ENCODE results near the gene EIF4EBP3. TPM values are rescaled to one million over a fixed set of nuclear protein-coding genes. Genes with fewer than 3 reads are reported as not detected.

The EIF4EBP3 gene
- total RNA-seq = 10 to 100 TPM; 12.3 to 29.4 (median 14.9) TPM

GRCh38 chr5:140547508-140548299, at the start of gene EIF4EBP3:
Gene EIF4EBP3 (plus strand): TSS chr5:140547662. CDS start chr5:140547738, 76 bp downstream.
- Histone ChIP-seq H3K4me1 (peaks cover 3 to 32% (median 24%) of the 10 kb centered on the region in 4 donors), H3K4me3 (peak within 1 kb of the TSS; percentile 42 to 71 (median 64)), H3K9me3 (no peaks in the 10 kb centered on the region), H3K27me3 (no peaks in the 10 kb centered on the region), H3K36me3 (peaks cover 2 to 61% (median 8%) of the 10 kb centered on the region in 3 donors), H3K27ac (peak within 1 kb of the TSS; percentile 95 to 99 (median 99))
- DNase-seq (ENCODE audit: low spot score in 2 of 2) = peak; percentile 94 to 97
- peak; percentile 52 to 96 for TF ChIP-seq EP300 (IDR thresholded peaks at IDR 0.05)
- TF ChIP-seq POLR2A (IDR thresholded peaks at IDR 0.05) = peak; percentile 69 to 93
- peak; percentile 56 to 97 (median 64) for TF ChIP-seq CTCF (IDR thresholded peaks at IDR 0.05)
- WGBS, 2 donors = 0 to 1% methylated on average over 22 to 37 of the region's 52 CpGs

GRCh38 chr5:140497897-140498296, 49.6 kb upstream of the EIF4EBP3 start:
- TF ChIP-seq CTCF (IDR thresholded peaks at IDR 0.05) = no peak
- no peak for TF ChIP-seq EP300 (IDR thresholded peaks at IDR 0.05)
- Histone ChIP-seq H3K4me1 (no peaks in the 10 kb centered on the region), H3K36me3 (peaks cover 0 to 30% (median 0%) of the 10 kb centered on the region in 3 donors), H3K4me3 (no peak overlapping the region), H3K27ac (no peak overlapping the region), H3K9me3 (no peaks in the 10 kb centered on the region), H3K27me3 (no peaks in the 10 kb centered on the region)
- no peak for DNase-seq (ENCODE audit: low spot score in 2 of 2)

- no peak overlapping the region for H3K4me3 ChIP-seq
- no peaks in the 10 kb centered on the region for H3K4me1 ChIP-seq
- no peaks in the 10 kb centered on the region for H3K27me3 ChIP-seq
- TF ChIP-seq EP300 (IDR thresholded peaks at IDR 0.05) (no peak), POLR2A (IDR thresholded peaks at IDR 0.05) (no peak), CTCF (IDR thresholded peaks at IDR 0.05) (no peak)
- no peak overlapping the region for H3K27ac ChIP-seq
- no peaks in the 10 kb centered on the region for H3K9me3 ChIP-seq
- 88 to 91% methylated on average over 1 of the region's 1 CpG for WGBS, 2 donors
- peaks cover 0 to 31% (median 0%) of the 10 kb centered on the region in 3 donors for H3K36me3 ChIP-seq
- no peak for DNase-seq (ENCODE audit: low spot score in 2 of 2)
Measured at GRCh38 chr5:140498591-140498990, 48.9 kb upstream of the EIF4EBP3 start.

- WGBS, 2 donors = 87 to 94% methylated on average over 2 of the region's 2 CpGs
- Histone ChIP-seq H3K4me3 (no peak overlapping the region), H3K27me3 (no peaks in the 10 kb centered on the region), H3K27ac (no peak overlapping the region), H3K9me3 (no peaks in the 10 kb centered on the region), H3K4me1 (no peaks in the 10 kb centered on the region), H3K36me3 (peaks cover 0 to 51% (median 7%) of the 10 kb centered on the region in 3 donors)
- no peak for DNase-seq (ENCODE audit: low spot score in 2 of 2)
- no peak for TF ChIP-seq POLR2A (IDR thresholded peaks at IDR 0.05)
- no peak for TF ChIP-seq EP300 (IDR thresholded peaks at IDR 0.05)
- no peak for TF ChIP-seq CTCF (IDR thresholded peaks at IDR 0.05)
Measured at GRCh38 chr5:140502834-140503233, 44.6 kb upstream of the EIF4EBP3 start.

- DNase-seq (ENCODE audit: low spot score in 2 of 2) = no peak
- Histone ChIP-seq H3K9me3 (no peaks in the 10 kb centered on the region), H3K4me3 (no peak overlapping the region), H3K4me1 (no peaks in the 10 kb centered on the region), H3K27me3 (no peaks in the 10 kb centered on the region), H3K27ac (no peak overlapping the region), H3K36me3 (peaks cover 4 to 96% (median 24%) of the 10 kb centered on the region in 3 donors)
- WGBS, 2 donors = 82 to 84% methylated on average over 4 of the region's 4 CpGs
- no peak for TF ChIP-seq EP300 (IDR thresholded peaks at IDR 0.05)
- no peak for TF ChIP-seq POLR2A (IDR thresholded peaks at IDR 0.05)
- no peak for TF ChIP-seq CTCF (IDR thresholded peaks at IDR 0.05)
Measured at GRCh38 chr5:140509898-140510297, 37.6 kb upstream of the EIF4EBP3 start.
